Astrocyte of the cerebellum (primary cell): ENCODE measurements around the gene RILP.

Experiments used
- DNase-seq: peaks from one replicate; pipeline ENCODE4 v3.0.0-alpha.2; 2011; ENCODE audit warnings: low read depth
- H3K4me3 ChIP-seq: 2 replicates; pipeline ENCODE4 v1.5.1; 2011; ENCODE audit warnings: mild to moderate bottlenecking, low read depth, low read length, moderate library complexity
- in situ Hi-C: cut with HindIII; loops from 2 replicates; pipeline ENCODE4 v1.10.0; 2017; ENCODE audit warnings: low sequenced_read_pairs
- TF ChIP-seq, protein P1 (sequence below): IDR thresholded peaks from 2 replicates; pipeline ENCODE4 v1.5.1; 2012; ENCODE audit warnings: low read length, low read depth, moderate library complexity, mild to moderate bottlenecking; ENCODE audit errors: missing control alignments

Gene RILP

DNA sequence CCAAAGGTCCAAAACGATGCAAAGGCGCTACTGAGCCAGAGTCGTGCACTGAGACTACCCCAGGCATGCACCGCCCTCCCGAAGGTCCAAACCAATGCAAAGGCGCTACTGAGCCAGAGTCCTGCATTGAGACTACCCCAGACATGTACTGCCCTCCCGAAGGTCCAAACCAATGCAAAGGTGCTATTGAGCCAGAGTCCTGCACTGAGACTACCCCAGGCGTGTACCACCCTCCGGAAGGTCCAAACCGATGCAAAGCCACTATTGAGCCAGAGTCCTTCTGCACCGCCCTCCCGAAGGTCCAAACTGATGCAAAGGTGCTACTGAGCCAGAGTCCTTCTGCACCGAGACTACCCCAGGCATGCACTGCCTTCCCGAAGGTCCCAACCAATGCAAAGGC, 48.1 kb downstream of the RILP start:
- in situ Hi-C loops = no loop called here

DNA sequence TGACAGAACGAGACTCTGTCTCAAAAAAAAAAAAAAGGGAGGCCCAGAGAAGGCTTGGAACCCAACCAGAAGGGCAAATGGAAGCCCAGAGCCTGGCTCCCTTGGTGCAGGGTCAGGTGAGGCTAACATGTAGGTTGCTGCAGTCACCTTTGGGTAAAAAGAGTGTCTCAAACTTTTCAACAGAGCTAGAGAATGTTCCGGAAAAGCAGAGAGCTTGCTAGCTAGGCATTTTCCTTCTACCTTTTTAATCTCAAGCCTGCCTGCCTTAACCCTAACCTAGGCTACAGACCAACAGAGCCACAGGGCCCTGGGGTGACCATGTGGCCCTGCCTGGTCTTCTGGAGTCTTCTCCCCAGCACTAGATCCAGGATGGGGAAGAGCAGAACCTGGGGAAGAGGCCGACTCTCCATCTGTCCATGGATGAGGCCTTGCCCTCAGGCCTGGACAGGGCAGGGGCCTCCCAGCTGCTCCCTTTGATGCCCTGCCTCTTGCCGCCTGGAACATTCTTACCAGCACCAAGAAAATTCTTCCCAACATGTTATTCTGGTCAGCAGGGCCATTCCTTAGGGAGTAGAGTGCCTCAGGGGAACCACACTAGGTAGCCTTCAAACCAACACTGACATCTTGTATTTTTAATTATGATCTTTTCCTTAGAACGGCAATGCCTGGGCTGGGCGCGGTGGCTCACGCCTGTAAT, 51.1 kb downstream of the RILP start:
- TF ChIP-seq, protein P1, sequence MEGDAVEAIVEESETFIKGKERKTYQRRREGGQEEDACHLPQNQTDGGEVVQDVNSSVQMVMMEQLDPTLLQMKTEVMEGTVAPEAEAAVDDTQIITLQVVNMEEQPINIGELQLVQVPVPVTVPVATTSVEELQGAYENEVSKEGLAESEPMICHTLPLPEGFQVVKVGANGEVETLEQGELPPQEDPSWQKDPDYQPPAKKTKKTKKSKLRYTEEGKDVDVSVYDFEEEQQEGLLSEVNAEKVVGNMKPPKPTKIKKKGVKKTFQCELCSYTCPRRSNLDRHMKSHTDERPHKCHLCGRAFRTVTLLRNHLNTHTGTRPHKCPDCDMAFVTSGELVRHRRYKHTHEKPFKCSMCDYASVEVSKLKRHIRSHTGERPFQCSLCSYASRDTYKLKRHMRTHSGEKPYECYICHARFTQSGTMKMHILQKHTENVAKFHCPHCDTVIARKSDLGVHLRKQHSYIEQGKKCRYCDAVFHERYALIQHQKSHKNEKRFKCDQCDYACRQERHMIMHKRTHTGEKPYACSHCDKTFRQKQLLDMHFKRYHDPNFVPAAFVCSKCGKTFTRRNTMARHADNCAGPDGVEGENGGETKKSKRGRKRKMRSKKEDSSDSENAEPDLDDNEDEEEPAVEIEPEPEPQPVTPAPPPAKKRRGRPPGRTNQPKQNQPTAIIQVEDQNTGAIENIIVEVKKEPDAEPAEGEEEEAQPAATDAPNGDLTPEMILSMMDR = no peak
- no peak for DNase-seq

More for the DNA sequence above, 48.1 kb downstream of the RILP start:
- no peak overlapping the region for H3K4me3 ChIP-seq
- TF ChIP-seq, protein P1 = no peak
- DNase-seq = no peak

DNA sequence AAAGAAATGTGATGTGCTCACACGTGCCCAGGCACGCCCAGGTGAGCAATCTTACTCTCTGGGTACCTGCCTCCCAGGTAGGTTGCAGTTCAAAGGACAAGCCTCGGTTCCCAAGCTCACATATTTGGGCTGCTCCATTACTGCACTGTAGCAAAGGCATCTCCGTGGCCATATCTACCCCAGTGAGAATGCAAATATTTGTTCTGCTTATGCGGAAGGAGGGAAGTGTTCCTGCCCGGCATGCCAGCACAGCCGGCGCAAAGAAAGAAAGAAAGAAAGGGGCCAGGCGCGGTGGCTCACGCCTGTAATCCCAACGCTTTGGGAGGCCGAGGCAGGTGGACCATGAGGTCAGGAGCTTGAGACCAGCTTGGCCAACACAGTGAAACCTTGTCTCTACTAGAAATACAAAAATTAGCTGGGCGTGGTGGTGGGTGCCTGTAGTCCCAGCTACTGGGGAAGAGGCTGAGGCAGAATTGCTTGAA, 51.8 kb downstream of the RILP start:
- H3K4me3 ChIP-seq = no peak overlapping the region
- DNase-seq = no peak
- TF ChIP-seq, protein P1 = no peak
- in situ Hi-C loops = no loop called here

More for the DNA sequence above, 51.1 kb downstream of the RILP start:
- in situ Hi-C loops = no loop called here
- H3K4me3 ChIP-seq = no peak overlapping the region
